GM23338 (cell line): ENCODE data around the gene WNT4.

Experiments used
- CREB1 ChIP-seq: fragments of 250-450 bp; sonication (Bioruptor Pico); IDR thresholded peaks from 2 replicates; pipeline ENCODE4 v1.5.0; 2020; ENCODE audit warnings: low read depth, mild to moderate bottlenecking, moderate library complexity
- EZH2 ChIP-seq: fragments of 200-600 bp; sonication (generic); IDR thresholded peaks from one replicate; pipeline ENCODE4 v1.8.0; 2017; ENCODE audit warnings: antibody characterized with exemption, mild to moderate bottlenecking, low read depth; ENCODE audit not compliant: unreplicated experiment
- EZH2phosphoT487 ChIP-seq: fragments of 200-600 bp; sonication (generic); IDR thresholded peaks from one replicate; pipeline ENCODE4 v1.8.1; 2018; ENCODE audit warnings: antibody characterized with exemption; ENCODE audit not compliant: unreplicated experiment
- POLR2AphosphoS5 ChIP-seq: IDR thresholded peaks from 2 replicates; pipeline ENCODE4 v1.6.1; 2016; ENCODE audit warnings: antibody characterized with exemption, low read depth
- REST ChIP-seq: IDR thresholded peaks from one replicate; pipeline ENCODE4 v1.6.1; 2018; ENCODE audit warnings: antibody characterized with exemption; ENCODE audit not compliant: unreplicated experiment
- ZNF331 ChIP-seq: fragments of 250-450 bp; sonication (Bioruptor Pico); IDR thresholded peaks from 2 replicates; pipeline ENCODE4 v1.5.0; 2020; ENCODE audit warnings: low read depth, mild to moderate bottlenecking, moderate library complexity
- TF ChIP-seq, protein P1 (sequence below), 2 experiments: fragments of 200-600 bp in 1 of 2; sonication (generic) in 1 of 2; conservative IDR thresholded peaks; 2 replicates each; pipeline versions ENCODE4 v1.5.1 to v1.6.1; 2016 to 2017; ENCODE audit warnings: antibody characterized with exemption in 2 of 2, low read depth in 2 of 2, mild to moderate bottlenecking in 2 of 2, moderate library complexity in 1 of 2
- TF ChIP-seq, protein P2 (sequence below): fragments of 250-450 bp; sonication (Bioruptor Pico); IDR thresholded peaks from 2 replicates; pipeline ENCODE4 v1.5.0; 2020; ENCODE audit warnings: mild to moderate bottlenecking, moderate library complexity

DNA sequence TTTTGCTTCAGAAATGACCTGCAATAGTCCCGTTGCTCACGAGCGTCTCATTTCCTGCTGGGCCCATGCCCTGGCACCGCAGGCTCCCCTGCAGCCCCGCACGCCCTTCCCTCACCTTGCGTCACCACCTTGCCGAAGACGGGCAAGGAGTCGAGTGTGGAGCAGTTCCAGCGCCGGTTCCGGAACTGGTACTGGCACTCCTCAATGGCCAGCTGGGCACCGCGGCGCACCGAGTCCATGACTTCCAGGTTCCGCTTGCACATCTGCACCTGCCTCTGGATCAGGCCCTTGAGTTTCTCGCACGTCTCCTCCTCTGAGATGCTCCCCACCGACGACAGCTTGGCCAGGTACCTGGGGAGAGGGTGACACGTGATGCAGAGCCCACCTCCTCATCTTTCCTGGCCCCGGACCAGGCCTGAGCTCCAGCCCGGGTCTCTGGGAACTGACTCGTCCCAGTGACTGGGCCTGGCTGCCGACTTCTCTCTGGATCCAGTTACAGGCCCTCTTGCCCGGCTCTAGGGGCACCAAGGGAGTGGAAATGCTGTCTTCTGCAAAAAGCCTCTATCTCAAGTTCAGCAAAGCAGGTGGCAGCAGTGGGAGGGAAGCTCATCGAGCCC lies 13.3 kb downstream of the WNT4 start:
- TF ChIP-seq, protein P1, sequence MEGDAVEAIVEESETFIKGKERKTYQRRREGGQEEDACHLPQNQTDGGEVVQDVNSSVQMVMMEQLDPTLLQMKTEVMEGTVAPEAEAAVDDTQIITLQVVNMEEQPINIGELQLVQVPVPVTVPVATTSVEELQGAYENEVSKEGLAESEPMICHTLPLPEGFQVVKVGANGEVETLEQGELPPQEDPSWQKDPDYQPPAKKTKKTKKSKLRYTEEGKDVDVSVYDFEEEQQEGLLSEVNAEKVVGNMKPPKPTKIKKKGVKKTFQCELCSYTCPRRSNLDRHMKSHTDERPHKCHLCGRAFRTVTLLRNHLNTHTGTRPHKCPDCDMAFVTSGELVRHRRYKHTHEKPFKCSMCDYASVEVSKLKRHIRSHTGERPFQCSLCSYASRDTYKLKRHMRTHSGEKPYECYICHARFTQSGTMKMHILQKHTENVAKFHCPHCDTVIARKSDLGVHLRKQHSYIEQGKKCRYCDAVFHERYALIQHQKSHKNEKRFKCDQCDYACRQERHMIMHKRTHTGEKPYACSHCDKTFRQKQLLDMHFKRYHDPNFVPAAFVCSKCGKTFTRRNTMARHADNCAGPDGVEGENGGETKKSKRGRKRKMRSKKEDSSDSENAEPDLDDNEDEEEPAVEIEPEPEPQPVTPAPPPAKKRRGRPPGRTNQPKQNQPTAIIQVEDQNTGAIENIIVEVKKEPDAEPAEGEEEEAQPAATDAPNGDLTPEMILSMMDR (conservative IDR thresholded peaks at IDR 0.05; ENCODE audit: low read depth in 2 of 2): no peak
- TF ChIP-seq POLR2AphosphoS5 (no peak), CREB1 (CRISPR knock-in tag) (no peak), REST (no peak), EZH2 (no peak), EZH2phosphoT487 (no peak), ZNF331 (CRISPR knock-in tag) (no peak)
- TF ChIP-seq, protein P2, sequence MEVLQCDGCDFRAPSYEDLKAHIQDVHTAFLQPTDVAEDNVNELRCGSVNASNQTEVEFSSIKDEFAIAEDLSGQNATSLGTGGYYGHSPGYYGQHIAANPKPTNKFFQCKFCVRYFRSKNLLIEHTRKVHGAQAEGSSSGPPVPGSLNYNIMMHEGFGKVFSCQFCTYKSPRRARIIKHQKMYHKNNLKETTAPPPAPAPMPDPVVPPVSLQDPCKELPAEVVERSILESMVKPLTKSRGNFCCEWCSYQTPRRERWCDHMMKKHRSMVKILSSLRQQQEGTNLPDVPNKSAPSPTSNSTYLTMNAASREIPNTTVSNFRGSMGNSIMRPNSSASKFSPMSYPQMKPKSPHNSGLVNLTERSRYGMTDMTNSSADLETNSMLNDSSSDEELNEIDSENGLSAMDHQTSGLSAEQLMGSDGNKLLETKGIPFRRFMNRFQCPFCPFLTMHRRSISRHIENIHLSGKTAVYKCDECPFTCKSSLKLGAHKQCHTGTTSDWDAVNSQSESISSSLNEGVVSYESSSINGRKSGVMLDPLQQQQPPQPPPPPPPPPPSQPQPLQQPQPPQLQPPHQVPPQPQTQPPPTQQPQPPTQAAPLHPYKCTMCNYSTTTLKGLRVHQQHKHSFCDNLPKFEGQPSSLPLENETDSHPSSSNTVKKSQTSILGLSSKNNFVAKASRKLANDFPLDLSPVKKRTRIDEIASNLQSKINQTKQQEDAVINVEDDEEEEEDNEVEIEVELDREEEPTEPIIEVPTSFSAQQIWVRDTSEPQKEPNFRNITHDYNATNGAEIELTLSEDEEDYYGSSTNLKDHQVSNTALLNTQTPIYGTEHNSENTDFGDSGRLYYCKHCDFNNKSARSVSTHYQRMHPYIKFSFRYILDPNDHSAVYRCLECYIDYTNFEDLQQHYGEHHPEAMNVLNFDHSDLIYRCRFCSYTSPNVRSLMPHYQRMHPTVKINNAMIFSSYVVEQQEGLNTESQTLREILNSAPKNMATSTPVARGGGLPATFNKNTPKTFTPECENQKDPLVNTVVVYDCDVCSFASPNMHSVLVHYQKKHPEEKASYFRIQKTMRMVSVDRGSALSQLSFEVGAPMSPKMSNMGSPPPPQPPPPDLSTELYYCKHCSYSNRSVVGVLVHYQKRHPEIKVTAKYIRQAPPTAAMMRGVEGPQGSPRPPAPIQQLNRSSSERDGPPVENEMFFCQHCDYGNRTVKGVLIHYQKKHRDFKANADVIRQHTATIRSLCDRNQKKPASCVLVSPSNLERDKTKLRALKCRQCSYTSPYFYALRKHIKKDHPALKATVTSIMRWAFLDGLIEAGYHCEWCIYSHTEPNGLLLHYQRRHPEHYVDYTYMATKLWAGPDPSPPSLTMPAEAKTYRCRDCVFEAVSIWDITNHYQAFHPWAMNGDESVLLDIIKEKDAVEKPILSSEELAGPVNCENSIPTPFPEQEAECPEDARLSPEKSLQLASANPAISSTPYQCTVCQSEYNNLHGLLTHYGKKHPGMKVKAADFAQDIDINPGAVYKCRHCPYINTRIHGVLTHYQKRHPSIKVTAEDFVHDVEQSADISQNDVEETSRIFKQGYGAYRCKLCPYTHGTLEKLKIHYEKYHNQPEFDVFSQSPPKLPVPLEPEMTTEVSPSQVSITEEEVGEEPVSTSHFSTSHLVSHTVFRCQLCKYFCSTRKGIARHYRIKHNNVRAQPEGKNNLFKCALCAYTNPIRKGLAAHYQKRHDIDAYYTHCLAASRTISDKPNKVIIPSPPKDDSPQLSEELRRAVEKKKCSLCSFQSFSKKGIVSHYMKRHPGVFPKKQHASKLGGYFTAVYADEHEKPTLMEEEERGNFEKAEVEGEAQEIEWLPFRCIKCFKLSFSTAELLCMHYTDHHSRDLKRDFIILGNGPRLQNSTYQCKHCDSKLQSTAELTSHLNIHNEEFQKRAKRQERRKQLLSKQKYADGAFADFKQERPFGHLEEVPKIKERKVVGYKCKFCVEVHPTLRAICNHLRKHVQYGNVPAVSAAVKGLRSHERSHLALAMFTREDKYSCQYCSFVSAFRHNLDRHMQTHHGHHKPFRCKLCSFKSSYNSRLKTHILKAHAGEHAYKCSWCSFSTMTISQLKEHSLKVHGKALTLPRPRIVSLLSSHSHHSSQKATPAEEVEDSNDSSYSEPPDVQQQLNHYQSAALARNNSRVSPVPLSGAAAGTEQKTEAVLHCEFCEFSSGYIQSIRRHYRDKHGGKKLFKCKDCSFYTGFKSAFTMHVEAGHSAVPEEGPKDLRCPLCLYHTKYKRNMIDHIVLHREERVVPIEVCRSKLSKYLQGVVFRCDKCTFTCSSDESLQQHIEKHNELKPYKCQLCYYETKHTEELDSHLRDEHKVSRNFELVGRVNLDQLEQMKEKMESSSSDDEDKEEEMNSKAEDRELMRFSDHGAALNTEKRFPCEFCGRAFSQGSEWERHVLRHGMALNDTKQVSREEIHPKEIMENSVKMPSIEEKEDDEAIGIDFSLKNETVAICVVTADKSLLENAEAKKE (CRISPR knock-in tag): no peak
